Esophagus squamous epithelium (tissue), 5 donors: ENCODE results near the gene ST6GALNAC3. TPM values are rescaled to one million over a fixed set of nuclear protein-coding genes. Genes with fewer than 3 reads are reported as not detected.
"Not testable (repeated sequence)": the region's sequence is repeated elsewhere in the genome, so short reads cannot be mapped to it uniquely, and the experiment has no call there.

ENCODE experiments used
- DNase-seq: peaks from one replicate; lab custom pipeline; 2025; lab: John Stamatoyannopoulos, UW
- H3K27ac ChIP-seq, 4 donors: fragments of 200-600 bp; sonication (generic); one replicate each; pipeline ENCODE4 v1.5.1; 2016 to 2019; ENCODE audit warnings: mild to moderate bottlenecking in 1 of 4
- H3K27me3 ChIP-seq, 4 donors: fragments of 200-600 bp; sonication (generic); 1 replicate in 3 of 4; 2 replicates in 1 of 4; pipeline versions ENCODE4 v1.5.1 to v1.6.0; 2017 to 2021; ENCODE audit warnings: antibody characterized with exemption in 1 of 4
- H3K36me3 ChIP-seq, 3 donors: fragments of 200-600 bp; sonication (generic); one replicate each; pipeline ENCODE4 v1.5.1; 2016 to 2019
- H3K4me1 ChIP-seq, 3 donors: fragments of 200-600 bp; sonication (generic); one replicate each; pipeline ENCODE4 v1.5.1; 2017 to 2019
- H3K4me3 ChIP-seq, 4 donors: fragments of 200-600 bp; sonication (generic); 1 replicate in 3 of 4; 2 replicates in 1 of 4; pipeline ENCODE4 v1.5.1; 2016 to 2019; ENCODE audit warnings: mild to moderate bottlenecking in 2 of 4, moderate library complexity in 1 of 4
- H3K9me3 ChIP-seq, 3 donors: fragments of 200-600 bp; sonication (generic); one replicate each; pipeline ENCODE4 v1.5.1; 2016 to 2019
- CTCF ChIP-seq, 6 experiments: fragments of 450-650 bp in 4 of 6; fragments of 200-600 bp in 2 of 6; sonication (generic) in 2 of 6; IDR thresholded peaks; one replicate each; pipeline ENCODE4 v1.5.1; 2016 to 2019; ENCODE audit warnings: antibody characterized with exemption in 6 of 6, mild to moderate bottlenecking in 4 of 6, moderate library complexity in 4 of 6
- POLR2A ChIP-seq, 4 donors: fragments of 450-650 bp; IDR thresholded peaks; one replicate each; pipeline ENCODE4 v1.6.1; 2017; ENCODE audit warnings: antibody characterized with exemption in 4 of 4, mild to moderate bottlenecking in 4 of 4, moderate library complexity in 3 of 4
- WGBS, 2 donors: methylation state at CpG; one replicate each; pipeline ENCODE4 v1.1.5; 2018; 5-methylcytosine and 5-hydroxymethylcytosine counted together
- intact Hi-C: fragments of 100-400 bp; cut with DNase I; formaldehyde crosslinking; loops from one replicate; pipeline ENCODE4 v1.15.0; 2022
- total RNA-seq, 4 donors: library from RNA; depleted of rRNA; stranded (reverse); fragments of >200 nt; gene quantifications; one replicate each; pipeline ENCODE4 v1.1.0, GENCODE V29; 2016
- donor health status: DM: yes; HTN: yes; CAD: no.

ST6GALNAC3 gene
- total RNA-seq, 4 donors from 2014 or later, result 0.27 to 4.3 (median 2.2) TPM

GRCh38 chr1:76635784-76636183 lies 561.2 kb downstream of the ST6GALNAC3 start:
- Histone ChIP-seq H3K27me3 (no peaks in the 10 kb centered on the region), H3K9me3 (no peaks in the 10 kb centered on the region), H3K4me1 (no peaks in the 10 kb centered on the region), H3K27ac (no peak overlapping the region), H3K4me3 (no peak overlapping the region), H3K36me3 (no peaks in the 10 kb centered on the region)
- intact Hi-C loops, result no loop called here
- no peak for DNase-seq
- no peak for TF ChIP-seq POLR2A (IDR thresholded peaks at IDR 0.05)
- no peak for TF ChIP-seq CTCF (IDR thresholded peaks at IDR 0.05)
- 85 to 92% methylated on average over 2 of the region's 2 CpGs for WGBS, 2 donors

DNA sequence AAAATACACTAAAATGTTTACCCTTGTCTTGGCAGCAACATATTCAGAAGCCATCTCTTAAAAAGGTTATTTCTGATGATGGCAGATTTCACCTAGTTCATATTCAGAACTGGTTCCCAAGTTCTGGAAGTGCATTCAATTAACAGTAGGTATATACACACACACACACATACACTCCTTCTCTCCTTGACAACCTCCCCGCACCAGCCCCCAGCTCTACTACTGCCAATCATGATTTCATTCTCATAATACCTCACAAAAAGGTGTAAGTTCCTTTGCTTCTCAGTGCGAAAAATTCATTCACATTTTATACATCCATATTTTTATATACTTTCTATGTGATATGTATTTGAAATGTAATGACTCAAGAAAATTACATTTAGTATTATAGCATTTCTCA lies 564.6 kb downstream of the ST6GALNAC3 start:
- H3K27ac ChIP-seq, result no peak overlapping the region
- 78 to 93% methylated on average over 2 of the region's 2 CpGs for WGBS, 2 donors
- TF ChIP-seq CTCF (IDR thresholded peaks at IDR 0.05) (no peak), POLR2A (IDR thresholded peaks at IDR 0.05) (no peak)
- H3K4me1 ChIP-seq, result no peaks in the 10 kb centered on the region
- no peaks in the 10 kb centered on the region for H3K9me3 ChIP-seq
- no peak for DNase-seq
- intact Hi-C loops, result no loop called here
- no peaks in the 10 kb centered on the region for H3K27me3 ChIP-seq
- no peaks in the 10 kb centered on the region for H3K36me3 ChIP-seq
- H3K4me3 ChIP-seq, result no peak overlapping the region

GRCh38 chr1:76640092-76640491 lies 565.5 kb downstream of the ST6GALNAC3 start:
- Histone ChIP-seq H3K4me1 (no peaks in the 10 kb centered on the region), H3K27me3 (no peaks in the 10 kb centered on the region), H3K4me3 (no peak overlapping the region), H3K36me3 (no peaks in the 10 kb centered on the region), H3K9me3 (no peaks in the 10 kb centered on the region), H3K27ac (no peak overlapping the region)
- intact Hi-C loops, result no loop called here
- DNase-seq, result no peak
- TF ChIP-seq POLR2A (IDR thresholded peaks at IDR 0.05), result no peak
- no peak for TF ChIP-seq CTCF (IDR thresholded peaks at IDR 0.05)

DNA sequence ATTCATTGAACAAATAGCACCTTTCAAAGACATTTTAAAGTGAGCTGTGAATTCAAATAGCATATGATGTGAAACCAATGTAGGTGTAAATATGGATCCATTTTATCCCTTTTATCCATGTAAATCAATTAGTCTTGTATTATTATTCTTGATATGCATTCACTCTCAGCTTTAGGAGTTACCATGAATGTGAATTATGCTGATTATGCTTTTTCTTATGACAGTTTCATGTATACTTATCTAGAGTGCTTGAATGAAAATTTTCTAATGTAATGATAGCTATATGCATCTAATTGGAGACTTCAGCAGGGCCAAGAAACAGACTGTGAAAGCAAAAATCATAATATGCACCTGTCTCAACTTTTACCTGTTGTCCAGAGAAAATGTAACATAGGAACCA lies 566.2 kb downstream of the ST6GALNAC3 start:
- H3K4me3 ChIP-seq, result no peak overlapping the region
- TF ChIP-seq POLR2A (IDR thresholded peaks at IDR 0.05) (no peak), CTCF (IDR thresholded peaks at IDR 0.05) (no peak)
- no peak for DNase-seq
- H3K27me3 ChIP-seq, result no peaks in the 10 kb centered on the region
- no peaks in the 10 kb centered on the region for H3K4me1 ChIP-seq
- intact Hi-C loops, result no loop called here
- H3K9me3 ChIP-seq, result no peaks in the 10 kb centered on the region
- H3K27ac ChIP-seq, result no peak overlapping the region
- H3K36me3 ChIP-seq, result no peaks in the 10 kb centered on the region

- intact Hi-C loops, result no loop called here
- no peak for DNase-seq
- 62 to 69% methylated on average over 5 of the region's 5 CpGs for WGBS, 2 donors
- no peak overlapping the region for H3K4me3 ChIP-seq
- no peaks in the 10 kb centered on the region for H3K4me1 ChIP-seq
- H3K27ac ChIP-seq, result no peak overlapping the region
- no peak for TF ChIP-seq CTCF (IDR thresholded peaks at IDR 0.05)
- TF ChIP-seq POLR2A (IDR thresholded peaks at IDR 0.05), result no peak
- no peaks in the 10 kb centered on the region for H3K27me3 ChIP-seq
- H3K9me3 ChIP-seq, result no peaks in the 10 kb centered on the region
- H3K36me3 ChIP-seq, result no peaks in the 10 kb centered on the region
Measured at GRCh38 chr1:76644139-76644538, 569.6 kb downstream of the ST6GALNAC3 start.

DNA sequence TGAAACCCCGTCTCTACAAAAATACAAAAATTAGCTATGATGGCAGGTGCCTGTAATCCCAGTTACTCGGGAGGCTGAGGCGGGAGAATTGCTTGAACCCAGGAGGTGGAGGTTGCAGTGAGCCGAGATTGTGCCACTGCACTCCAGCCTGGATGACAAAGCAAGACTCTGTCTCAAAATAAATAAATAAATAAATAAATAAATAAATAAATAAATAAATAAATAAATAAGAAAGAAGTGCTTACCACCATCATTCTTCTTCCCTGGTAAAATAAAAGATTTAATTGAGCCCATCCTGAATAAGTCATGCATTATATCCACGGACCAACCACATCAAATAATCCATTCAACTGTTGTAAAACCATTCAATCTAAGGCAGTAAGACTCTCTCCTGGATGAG lies 578.3 kb downstream of the ST6GALNAC3 start:
- H3K27ac ChIP-seq, H3K4me1 ChIP-seq, intact Hi-C loops, H3K4me3 ChIP-seq, H3K36me3 ChIP-seq, DNase-seq, H3K27me3 ChIP-seq: not testable (repeated sequence)
- H3K9me3 ChIP-seq, result peaks cover 0 to 12% (median 10%) of the 10 kb centered on the region in 3 donors
- 65 to 88% methylated on average over 4 of the region's 5 CpGs for WGBS, 2 donors
